Activated CD8-positive, alpha-beta memory T cell treated with anti-CD3 and anti-CD28 coated beads, Interleukin-2, amount 50 U/mL, for 48 hours (primary cell): ENCODE data around the gene TNFSF8.

Experiments
- DNase-seq: peaks from one replicate; pipeline ENCODE4 v3.0.0-alpha.2; 2020

TNFSF8 gene

DNA sequence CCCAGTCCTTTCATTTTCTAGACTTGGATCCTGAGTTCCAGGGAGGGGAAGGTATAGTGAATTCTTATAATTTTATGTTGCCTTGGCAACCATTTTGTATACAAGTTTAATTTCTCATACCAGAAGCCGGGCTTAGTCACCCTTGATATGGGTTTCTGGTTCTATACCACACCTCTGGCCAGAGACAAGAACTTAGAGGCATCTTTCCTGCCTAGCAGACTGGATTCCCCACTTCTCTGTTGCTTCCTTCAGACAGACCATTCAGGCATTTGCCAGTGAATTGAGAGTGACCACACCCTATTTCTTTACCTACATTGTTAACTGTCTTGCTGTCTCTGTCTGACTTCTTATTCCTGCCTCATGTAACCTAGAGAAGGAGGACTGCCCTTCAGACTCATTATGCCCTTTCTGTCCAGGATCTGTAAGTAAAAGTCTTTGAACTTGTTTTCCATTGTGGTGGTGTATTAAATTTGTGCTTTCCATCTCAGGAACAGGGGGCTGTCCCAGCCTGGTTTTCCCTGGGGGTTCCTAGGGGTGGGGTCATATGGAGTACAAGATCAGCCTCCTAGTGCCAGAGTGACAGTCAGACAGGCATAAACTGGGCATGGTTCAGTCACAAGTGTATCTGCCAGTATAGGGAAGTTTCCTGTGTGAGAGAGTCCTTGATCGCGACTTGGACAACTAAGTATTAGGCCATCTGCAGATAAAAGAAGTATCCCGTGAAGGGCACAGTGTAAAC, 27.4 kb downstream of the TNFSF8 start:
- DNase-seq, result no peak

DNA sequence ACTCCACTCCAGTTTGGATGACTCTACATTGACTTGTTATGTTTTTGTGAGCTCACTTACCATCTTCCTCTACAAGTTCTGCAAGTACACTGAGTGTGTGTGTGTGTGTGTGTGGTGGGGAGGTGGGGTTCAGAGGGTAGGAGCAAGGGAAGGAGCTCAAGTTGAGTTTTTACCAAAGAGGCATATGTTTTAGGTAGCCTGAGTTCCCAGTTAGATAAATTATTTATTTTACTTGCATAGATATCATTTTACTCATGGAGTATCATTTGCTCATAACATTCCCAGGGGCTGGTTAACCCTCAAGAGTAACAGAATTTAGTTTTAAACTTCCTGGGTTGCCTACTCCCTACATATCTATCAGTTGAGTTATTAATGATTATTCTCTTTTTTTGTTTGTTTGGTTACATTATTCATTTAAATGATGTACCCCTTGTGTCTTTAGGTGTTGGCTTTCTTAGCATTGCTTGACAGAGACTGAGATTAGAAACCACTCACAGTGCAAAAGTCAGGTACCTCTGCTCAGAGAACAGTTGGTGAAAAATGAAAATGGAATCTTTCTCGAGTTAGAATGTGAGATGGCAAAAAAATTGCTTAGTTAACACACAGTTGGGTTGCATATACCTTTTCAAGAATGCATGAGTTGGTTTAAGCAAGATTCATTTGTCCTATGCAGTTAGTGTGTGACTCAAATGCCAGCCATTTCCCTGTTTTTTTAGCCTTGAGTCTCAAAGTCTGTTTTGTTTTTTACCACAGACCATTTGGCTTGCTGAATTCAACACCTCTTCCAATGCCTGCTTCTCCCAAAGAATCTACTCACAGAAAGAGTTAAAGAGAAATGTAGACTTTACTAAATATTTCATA, 29.2 kb downstream of the TNFSF8 start:
- no peak for DNase-seq

DNA sequence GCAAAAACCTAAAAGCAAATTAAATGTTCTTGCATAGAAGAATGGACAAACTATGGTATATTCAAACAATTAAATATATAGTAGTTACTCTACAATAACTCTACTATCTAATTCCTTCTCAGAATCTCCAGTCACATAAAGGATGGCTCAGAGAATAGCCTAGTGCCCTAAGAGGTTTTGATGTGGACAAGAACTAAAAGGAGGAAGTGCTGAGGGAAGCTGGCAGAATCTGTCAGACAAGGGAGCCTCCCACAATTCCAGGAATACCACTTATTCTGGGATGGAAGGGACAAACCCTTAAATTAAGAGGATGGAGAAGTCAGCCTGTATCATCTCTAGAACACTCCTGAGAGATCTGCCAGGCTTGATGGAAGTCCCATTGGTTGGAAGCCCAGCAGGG, 30.4 kb downstream of the TNFSF8 start:
- no peak for DNase-seq

DNA sequence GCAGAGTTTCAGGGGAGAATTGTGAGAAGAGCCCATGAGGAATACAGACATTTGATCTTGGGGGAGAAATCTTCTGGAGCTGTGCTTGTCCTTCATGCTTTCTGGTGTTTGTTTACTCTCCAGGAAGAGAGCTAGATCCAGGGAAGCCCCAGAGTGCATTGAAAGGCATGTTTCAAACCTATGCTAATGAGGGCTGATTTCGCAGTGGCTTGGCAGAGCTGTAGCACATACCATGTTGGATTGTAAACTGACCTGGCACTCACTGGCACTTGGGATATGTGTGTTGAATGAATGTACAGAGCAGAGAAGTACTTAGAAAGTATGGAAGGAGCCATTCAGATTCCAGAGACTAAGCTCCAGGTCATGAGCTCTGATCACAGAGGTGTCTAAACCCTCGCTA, 30.9 kb downstream of the TNFSF8 start:
- DNase-seq, result no peak

DNA sequence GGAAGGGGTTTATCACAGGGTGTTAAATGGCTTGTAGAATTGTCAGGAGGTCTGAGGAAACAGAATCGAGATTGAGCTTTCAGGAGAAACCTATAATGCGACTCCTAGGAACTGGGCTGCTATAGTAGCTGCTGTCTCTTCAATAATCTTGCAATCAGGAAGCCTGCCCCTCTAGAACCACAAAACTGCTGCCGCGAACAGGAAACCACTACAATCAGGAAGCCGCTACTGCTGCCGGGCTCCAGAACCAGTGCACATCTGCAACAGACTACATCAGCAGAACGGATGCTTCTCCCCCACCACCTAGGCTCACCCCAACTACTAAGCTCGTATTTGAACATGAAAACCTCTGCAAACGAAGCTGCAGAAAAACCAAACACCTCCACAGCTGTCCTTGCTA, 31.6 kb downstream of the TNFSF8 start:
- DNase-seq, result peak; percentile 72

DNA sequence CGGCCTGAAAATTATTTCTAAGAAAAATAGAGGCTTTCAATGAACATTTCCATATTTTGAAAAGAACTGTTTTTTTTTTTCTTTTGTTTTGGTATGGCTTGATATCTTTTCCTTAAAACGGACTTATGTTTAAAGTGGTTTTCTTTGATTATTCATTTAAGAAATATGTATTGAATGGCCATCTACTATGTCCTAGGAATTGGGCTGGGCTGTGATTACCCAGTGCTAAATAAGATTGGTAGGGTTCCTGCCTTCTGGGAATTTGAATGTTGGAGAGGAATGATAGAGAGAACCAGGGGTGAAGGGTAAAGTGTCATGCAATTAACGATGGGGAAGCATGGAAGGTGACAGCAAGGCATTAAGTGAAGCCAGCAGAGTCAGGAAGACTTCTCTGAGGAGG, 33.2 kb downstream of the TNFSF8 start:
- DNase-seq, result no peak

DNA sequence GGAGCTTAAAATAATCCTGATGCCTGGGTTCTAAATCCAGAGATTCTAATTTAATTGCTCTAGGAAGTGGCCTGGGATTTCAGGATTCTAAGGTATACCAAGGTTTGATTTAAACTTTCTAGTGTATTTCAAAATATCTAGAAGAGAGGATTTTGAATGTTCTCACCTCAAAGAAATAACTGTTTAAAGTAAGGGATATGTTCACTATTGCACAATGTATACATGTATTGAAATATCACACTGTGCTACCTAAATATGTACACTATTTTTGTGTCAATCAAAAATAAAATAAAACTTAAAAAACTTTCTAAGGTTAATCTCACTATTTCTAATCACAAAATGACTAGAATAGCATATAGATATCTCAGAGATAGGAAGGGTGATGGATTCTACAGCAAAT, 34.0 kb downstream of the TNFSF8 start:
- DNase-seq, result no peak

DNA sequence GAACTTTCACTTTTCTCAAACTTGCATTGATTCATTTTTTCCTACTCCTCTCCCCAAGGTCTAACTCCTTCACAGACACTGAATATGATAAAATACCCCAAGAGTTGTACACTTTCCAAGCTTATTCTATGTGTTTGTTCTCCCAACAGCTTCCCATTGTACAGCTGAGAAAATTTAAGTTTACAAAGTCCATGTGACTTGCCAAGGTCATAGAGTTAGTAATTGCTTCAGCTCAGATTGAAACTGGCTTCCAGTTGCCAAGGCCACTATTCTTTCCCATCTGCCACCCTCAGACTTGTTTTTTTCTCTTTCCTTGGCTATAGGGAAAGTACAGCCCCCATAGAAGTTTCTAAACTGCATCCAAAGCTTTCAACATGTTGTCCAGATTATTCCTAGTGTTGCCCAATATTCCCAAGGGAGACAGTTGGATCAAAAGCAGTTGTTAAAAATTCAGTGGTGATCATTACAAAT, 34.8 kb downstream of the TNFSF8 start:
- no peak for DNase-seq

DNA sequence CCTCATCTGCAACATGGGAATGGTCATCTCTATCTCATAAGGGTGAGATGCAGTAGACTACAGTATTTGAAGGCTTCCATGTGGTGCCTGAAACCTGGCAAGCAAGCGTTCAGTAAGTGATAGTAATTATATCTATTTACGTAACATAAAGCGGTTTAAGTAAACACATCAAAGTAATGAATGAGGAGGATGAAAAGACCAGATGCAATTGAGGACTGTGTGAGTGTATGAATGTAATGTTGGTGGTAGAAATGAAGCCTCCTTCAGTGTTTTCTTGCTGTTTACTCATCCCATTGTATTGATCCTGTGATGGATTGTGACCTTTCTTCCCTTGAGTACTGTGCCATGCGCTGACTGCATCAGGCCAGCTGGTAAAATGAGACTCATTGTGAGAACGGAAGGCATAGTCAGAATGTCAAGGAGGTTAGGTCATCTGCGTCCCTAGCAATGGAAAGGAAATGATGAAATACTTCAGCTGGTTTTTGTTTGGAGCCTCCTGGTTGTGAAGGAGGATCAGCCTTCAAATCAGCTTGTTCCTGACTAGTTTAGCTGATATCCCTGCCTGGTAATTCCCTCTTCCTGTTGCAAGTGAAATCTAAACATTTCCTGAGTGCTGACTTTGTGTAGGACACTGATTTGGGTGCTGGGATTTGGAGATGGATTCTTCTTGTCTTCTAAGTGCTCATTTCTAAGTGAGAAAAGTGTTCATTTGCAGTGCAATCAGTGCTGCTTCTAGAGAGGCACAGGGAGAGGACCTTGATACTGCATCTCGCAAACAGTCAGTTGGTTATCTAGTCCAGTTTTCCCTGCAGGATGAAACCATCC, 35.6 kb downstream of the TNFSF8 start:
- no peak for DNase-seq

DNA sequence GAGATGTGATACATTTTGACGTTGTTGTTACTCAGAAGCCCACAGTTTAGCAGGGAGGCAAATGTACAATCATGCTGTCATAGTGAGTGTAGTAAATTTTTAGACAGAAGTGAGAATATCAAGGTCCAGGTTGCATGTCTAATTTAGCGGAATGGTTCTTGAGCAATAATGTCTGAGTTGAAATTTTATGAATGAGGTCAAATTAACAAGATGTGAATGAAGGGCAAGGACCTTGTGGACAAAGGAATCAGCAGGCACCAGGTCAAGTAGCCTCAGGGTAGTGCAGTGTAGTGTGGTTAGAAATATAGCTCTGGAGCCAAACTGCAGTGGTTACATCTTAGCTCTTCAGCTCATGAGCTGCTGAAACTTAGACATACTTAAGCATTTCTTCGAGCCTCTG, 36.2 kb downstream of the TNFSF8 start:
- no peak for DNase-seq

DNA sequence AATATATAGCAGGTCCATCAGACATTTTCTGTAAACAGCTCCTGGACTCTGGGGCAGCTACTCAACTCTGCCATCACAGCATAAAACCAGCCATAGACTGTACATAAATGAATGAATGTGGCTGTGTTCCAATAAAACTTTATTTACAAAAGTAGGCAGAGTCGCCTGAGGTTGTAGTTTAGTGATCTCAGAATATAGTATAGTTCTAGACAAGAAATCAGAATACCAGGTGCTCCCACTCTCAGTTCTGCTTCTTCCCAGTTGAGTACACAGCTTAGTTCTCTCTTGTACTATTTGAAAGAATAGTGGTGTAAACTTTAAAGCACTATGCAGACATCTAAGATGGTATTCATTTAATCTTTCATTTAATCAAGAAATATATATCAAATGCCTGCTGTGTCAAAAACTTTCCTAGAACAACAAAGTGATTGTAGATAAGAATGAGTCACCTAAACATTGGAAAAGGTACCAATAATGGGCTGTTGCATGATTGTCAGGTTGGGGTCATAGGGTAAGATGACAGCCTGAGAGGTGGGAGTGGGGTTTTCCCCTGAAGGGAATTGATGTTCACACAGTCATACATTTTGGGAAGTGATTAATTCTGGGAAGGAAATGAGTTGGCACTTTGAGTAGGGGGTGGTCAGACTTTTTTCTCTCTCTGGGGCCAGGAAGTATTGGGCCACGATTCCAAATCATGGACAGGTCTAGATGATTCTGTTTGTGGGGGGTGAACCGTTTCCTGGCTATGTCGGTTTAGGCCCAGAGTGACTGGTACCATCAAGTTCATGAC, 37.0 kb downstream of the TNFSF8 start:
- no peak for DNase-seq

DNA sequence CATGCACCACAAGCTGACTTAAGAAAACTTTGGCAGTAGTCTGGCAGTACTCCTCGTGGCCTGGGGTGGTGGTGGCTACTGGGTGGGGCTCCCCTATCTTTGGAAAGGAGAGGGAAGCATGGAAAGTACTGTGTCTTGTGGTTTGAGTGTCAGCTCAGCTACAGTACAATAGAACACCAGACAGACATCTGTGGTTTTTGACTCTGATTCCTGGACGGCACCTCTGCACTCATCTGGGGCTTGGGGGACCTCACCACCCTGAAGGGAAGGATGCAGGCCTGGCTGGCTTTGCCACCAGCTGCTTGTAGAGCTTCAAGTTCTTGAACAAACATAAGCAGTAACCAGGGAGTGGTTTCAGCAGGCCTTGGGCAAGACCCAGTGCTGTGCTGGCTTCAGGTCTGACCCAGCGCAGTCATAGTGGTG, 40.6 kb downstream of the TNFSF8 start:
- no peak for DNase-seq

DNA sequence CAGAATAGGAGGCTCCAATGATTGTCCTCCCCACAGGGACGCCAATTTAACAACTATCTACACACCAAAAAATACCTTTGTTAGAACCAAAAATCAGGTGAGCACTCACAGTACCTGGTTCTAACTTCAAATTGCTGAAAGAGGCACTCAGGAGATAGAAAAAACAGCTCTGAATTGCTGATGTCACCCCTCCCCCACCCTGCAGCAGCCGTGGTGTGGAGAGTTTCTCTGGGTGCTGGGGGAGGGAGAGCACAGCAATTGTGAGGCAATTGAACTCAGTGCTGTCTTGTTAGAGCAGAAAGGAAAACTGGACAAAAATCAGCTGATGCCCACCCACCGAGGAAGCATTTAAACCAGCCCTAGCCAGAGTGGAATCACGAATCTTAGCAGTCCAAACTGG, 41.8 kb downstream of the TNFSF8 start:
- DNase-seq, result no peak

DNA sequence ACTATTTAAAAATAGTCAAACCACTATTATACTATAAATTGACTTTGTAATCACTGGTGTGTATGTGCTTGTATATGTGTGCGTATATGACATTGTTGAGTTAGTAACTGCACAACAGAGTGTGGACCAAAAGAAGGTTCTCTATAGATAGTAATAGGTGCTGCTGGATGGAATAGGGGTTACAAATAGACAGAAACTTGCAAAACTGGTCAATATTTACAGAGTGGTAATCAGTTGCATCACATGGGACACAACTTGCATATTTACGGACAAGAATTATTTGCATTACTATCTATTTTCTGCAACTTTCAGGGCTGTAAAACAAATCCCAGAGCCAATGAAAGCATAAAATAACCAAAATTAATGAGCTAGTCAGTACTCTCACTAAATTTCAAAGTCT, 42.4 kb downstream of the TNFSF8 start:
- no peak for DNase-seq

DNA sequence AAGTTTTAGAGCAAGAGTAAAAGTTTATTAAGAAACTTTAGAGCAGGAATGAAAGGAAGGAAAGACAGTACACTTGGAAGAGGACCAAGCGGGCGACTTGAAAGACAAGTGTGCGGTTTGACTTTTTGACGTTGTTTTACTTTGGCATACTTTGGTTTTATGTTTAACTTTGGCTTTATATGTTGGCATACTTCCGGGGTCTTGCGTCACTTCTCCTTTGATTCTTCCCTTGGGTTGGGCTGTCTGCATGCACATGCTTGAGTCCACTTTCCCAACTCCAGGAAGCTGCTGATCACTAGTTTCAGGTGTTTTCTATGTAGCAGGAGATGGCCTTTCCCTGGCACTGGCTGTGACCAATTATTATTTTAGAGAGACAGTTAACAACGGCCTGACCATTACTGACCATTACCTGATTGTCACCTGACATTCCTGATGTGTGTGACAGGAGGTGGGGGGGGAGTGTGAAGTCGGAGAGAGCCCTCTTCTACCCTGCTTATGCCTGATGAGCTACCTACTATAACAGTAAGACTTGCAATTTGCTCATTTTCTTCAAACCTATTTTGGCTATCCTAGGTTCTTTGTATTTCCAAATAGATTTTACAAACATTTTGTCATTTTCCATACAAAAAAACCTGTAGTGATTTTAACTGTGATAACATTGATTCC, 45.5 kb downstream of the TNFSF8 start:
- DNase-seq, result no peak

DNA sequence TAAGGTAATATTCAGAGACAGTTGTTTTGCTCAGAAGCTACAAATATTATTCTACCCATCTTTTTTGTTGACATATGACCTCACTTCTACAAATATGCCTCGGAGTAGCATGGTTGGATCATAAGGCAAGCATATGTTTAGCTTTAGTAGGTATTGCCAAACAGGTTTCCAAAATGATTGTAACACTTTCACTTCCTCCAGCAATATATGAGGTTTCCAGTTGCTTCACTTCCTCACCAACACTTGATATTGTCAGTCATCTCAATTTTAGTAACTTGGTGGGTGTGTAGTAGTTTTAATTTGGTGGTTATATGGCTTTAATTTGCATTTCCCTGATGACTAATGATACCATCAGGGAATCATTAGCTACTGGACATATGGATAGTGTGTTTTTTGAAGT, 46.7 kb downstream of the TNFSF8 start:
- no peak for DNase-seq

DNA sequence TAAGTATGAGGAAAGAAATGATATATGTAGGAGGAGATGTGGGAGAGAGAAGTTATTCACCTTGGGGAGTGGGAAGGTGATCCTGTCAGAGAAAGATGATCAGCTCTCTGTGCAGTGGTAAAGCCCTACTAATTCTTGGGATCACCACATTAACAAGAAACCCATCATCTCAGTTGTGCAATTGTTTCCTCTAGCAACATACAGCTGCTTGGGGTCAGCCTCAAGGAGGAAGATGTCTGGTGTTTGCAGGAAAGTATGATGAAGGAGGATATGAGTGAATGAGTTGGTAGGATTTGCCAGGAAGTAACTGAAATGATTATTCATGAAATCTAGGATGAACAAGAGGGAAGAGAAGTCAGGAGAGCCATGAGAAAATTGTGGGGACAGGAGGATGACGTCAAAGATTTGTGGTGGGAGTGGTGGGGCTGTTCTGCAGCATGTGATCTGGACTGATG, 50.1 kb downstream of the TNFSF8 start:
- no peak for DNase-seq

DNA sequence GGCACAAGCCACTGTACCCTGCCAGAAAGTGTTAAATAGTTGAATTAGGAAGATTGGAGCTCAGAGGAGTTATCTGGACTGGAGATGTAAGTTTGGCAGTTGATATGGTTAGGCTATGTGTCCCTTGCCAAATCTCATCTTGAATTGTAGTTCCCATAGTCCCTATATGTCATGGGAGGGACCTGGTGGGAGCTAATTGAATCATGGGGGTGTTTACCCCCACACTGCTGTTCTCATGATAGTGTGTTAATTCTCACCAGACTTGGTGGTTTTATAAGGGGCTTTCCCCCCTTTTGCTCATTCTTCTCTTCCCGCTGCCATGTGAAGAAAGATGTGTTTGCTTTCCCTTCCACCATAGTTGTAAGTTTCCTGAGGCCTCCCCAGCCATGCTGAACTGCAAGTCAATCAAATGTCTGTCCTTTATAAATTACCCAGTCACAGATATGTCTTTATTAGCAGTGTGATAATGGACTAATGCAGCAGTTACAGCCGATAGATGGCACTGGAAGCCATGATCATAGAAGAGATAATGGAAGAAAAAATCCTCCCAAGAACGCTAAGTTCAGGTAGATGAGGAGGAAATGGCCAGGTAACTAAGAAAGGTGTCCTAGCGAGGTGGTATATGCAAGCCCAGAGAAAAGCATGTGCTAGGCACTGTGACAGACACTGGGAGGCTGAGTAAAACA, 51.4 kb downstream of the TNFSF8 start:
- DNase-seq, result no peak

DNA sequence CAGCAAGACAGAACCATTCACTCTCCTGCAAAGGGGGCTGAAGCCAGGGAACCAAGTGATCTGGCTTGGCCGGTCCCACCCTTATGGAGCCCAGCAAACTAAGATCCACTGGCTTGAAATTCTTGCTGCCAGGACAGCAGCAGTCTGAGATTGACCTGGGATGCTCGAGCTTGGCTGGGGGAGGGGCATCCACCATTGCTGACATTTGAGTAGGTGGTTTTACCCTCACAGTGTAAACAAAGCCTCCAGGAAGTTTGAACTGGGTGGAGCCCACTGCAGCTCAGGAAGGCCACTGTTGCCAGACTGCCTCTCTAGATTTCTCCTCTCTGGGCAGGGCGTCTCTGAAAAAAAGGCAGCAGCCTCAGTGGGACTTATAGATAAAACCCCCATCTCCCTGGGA, 60.5 kb downstream of the TNFSF8 start:
- DNase-seq, result no peak

DNA sequence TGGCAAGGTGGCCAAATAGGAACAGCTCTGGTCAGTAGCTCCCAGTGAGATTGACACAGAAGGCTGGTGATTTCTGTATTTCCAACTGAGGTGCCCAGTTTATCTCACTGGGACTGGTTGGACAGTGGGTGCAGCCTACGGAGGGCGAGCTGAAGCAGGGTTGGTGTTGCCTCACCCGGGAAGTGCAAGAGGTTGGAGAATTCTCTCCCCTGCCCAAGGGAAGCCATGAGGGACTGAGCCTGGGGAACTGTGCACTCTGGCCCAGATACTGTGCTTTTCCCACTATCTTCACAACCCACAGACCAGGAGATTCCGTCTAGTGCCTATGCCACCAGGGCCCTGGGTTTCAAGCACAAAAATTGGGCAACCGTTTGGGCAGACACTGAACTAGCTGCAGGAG, 61.0 kb downstream of the TNFSF8 start:
- DNase-seq, result no peak

DNA sequence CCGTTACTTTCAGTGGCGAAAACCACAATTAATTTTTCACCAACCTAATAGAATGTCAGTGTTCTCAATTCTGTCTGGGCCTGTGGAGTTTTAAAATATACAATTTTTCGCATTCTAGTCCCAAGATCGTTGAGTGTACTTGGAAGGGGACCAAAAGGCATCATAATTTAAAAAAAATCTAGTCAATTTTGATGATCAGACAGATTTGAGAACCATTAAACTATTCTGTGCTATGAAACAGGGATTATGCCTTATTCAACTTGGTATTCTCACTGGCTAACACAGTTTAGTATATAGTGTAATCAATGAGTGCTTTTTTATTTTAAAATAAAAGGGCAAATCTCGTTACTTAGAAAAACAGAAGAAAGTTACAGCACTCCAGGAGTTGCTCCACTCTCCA, 63.1 kb downstream of the TNFSF8 start:
- DNase-seq, result no peak
